Osteoblast (primary cell): ENCODE measurements around the gene DIPK1C. TPM values are rescaled to one million over a fixed set of nuclear protein-coding genes. Genes with fewer than 3 reads are reported as not detected.

ENCODE experiments used
- DNase-seq: peaks from one replicate; pipeline ENCODE4 v3.0.0; 2011; ENCODE audit warnings: low spot score, mixed read lengths; ENCODE audit not compliant: insufficient read length; ENCODE audit errors: missing footprints
- H2AFZ ChIP-seq: 2 replicates; pipeline ENCODE4 v1.6.0; 2011; ENCODE audit warnings: mild to moderate bottlenecking, low read length
- H3K27ac ChIP-seq: 2 replicates; pipeline ENCODE4 v1.5.1; 2011; ENCODE audit warnings: mild to moderate bottlenecking, low read depth, low read length, moderate library complexity
- H3K27me3 ChIP-seq: 2 replicates; pipeline ENCODE4 v1.6.0; 2012; ENCODE audit warnings: mild to moderate bottlenecking, control low read depth, inconsistent platforms, low read length, moderate library complexity; ENCODE audit not compliant: insufficient read depth
- H3K36me3 ChIP-seq: 2 replicates; pipeline ENCODE4 v1.5.1; 2011; ENCODE audit warnings: mild to moderate bottlenecking, low read length, control low read depth, moderate library complexity; ENCODE audit not compliant: insufficient read depth
- H3K4me1 ChIP-seq: 2 replicates; pipeline ENCODE4 v1.5.1; 2011; ENCODE audit warnings: mild to moderate bottlenecking, low read length, control low read depth, moderate library complexity; ENCODE audit not compliant: insufficient read depth
- H3K4me2 ChIP-seq: 2 replicates; pipeline ENCODE4 v1.6.0; 2011; ENCODE audit warnings: mild to moderate bottlenecking, low read length; ENCODE audit not compliant: insufficient read depth
- H3K4me3 ChIP-seq: fragments of 200-600 bp; sonication (generic); 3 replicates; pipeline ENCODE4 v1.5.1; 2012; ENCODE audit warnings: mild to moderate bottlenecking, low read length, inconsistent platforms; ENCODE audit not compliant: insufficient read depth
- H3K79me2 ChIP-seq: 2 replicates; pipeline ENCODE4 v1.6.0; 2012; ENCODE audit warnings: mild to moderate bottlenecking, low read length, control low read depth, inconsistent platforms; ENCODE audit not compliant: insufficient read depth
- H3K9me3 ChIP-seq: 2 replicates; pipeline ENCODE4 v1.5.1; 2011; ENCODE audit warnings: low read depth, low read length, control low read depth
- H4K20me1 ChIP-seq: 2 replicates; pipeline ENCODE4 v1.6.0; 2012; ENCODE audit warnings: mild to moderate bottlenecking, low read length, control low read depth; ENCODE audit not compliant: insufficient read depth
- CTCF ChIP-seq: IDR thresholded peaks from 2 replicates; pipeline ENCODE4 v1.5.1; 2011; ENCODE audit warnings: mild to moderate bottlenecking, low read depth, low read length, moderate library complexity; ENCODE audit errors: extremely low read depth
- total RNA-seq: library from RNA; depleted of rRNA; stranded (reverse); fragments of >200 nt; gene quantifications from 2 replicates; pipeline ENCODE4 v1.2.3, GENCODE V29; 2012

Gene DIPK1C
- total RNA-seq, 1 donor: not detected

- H3K27ac ChIP-seq: no peak overlapping the region
- peak overlapping the region; percentile 9 for H2AFZ ChIP-seq
- no peaks in the 10 kb centered on the region for H3K27me3 ChIP-seq
- H3K4me2 ChIP-seq: peak overlapping the region; percentile 59
- peaks cover 3% of the 10 kb centered on the region for H4K20me1 ChIP-seq
- H3K4me1 ChIP-seq: peaks cover 24% of the 10 kb centered on the region
- no peak for DNase-seq
- no peak for TF ChIP-seq CTCF
- peaks cover 25% of the 10 kb centered on the region for H3K36me3 ChIP-seq
- H3K9me3 ChIP-seq: no peaks in the 10 kb centered on the region
- H3K79me2 ChIP-seq: peaks cover 32% of the 10 kb centered on the region
- H3K4me3 ChIP-seq: peak overlapping the region; percentile 50
Measured at GRCh38 chr18:74498712-74499627, 41.9 kb upstream of the DIPK1C start.

DNA sequence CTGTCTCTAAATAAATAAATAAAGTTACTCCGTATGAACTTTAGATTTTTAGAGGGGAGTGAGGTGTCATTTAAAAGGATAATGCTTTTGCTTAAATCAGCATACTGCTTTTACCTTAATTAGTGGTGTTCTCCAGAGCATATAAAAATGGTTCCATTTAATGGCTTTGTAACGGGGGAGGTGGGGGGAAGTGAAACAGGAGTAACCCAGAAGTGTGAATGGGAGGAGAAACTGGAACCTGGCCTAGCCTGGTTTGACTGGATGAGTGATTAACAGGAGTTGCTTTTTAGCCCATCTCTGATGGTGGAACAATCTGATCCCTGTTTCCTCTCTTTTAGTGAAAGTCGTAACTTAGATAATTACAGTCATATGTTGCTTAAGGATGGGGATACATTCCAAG lies 40.7 kb upstream of the DIPK1C start:
- Histone ChIP-seq H3K79me2 (peaks cover 32% of the 10 kb centered on the region), H3K4me3 (no peak overlapping the region), H3K27me3 (no peaks in the 10 kb centered on the region), H3K4me2 (no peak overlapping the region), H3K9me3 (no peaks in the 10 kb centered on the region), H2AFZ (no peak overlapping the region), H3K4me1 (peaks cover 24% of the 10 kb centered on the region), H3K27ac (no peak overlapping the region), H3K36me3 (peaks cover 17% of the 10 kb centered on the region), H4K20me1 (peaks cover 3% of the 10 kb centered on the region)
- no peak for DNase-seq
- no peak for TF ChIP-seq CTCF

- H4K20me1 ChIP-seq: peaks cover 3% of the 10 kb centered on the region
Measured at GRCh38 chr18:74497324-74497676, 40.2 kb upstream of the DIPK1C start.

More at GRCh38 chr18:74497324-74497676, 40.2 kb upstream of the DIPK1C start:
- no peaks in the 10 kb centered on the region for H3K27me3 ChIP-seq
- H3K9me3 ChIP-seq: no peaks in the 10 kb centered on the region
- peaks cover 24% of the 10 kb centered on the region for H3K4me1 ChIP-seq
- peaks cover 32% of the 10 kb centered on the region for H3K79me2 ChIP-seq
- peaks cover 12% of the 10 kb centered on the region for H3K36me3 ChIP-seq
- peak overlapping the region; percentile 86 for H2AFZ ChIP-seq
- TF ChIP-seq CTCF: no peak
- peak overlapping the region; percentile 94 for H3K4me3 ChIP-seq
- no peak for DNase-seq
- peak overlapping the region; percentile 79 for H3K27ac ChIP-seq
- H3K4me2 ChIP-seq: peak overlapping the region; percentile 98
